SU-DHL-6 (cell line): ENCODE measurements around the gene STIP1.

ENCODE experiments used
- H2AFZ ChIP-seq: fragments of 200-600 bp; sonication (generic); 2 replicates; pipeline ENCODE4 v1.6.1; 2014; ENCODE audit warnings: low read depth, mild to moderate bottlenecking, moderate library complexity, mixed read lengths, antibody characterized with exemption, low read length; ENCODE audit not compliant: severe bottlenecking
- H3F3A ChIP-seq: fragments of 200-600 bp; shearing (Covaris generic); 2 replicates; pipeline ENCODE4 v1.6.0; 2016; ENCODE audit warnings: antibody characterized with exemption, mild to moderate bottlenecking; ENCODE audit not compliant: insufficient read depth
- H3K27ac ChIP-seq: fragments of 200-600 bp; sonication (generic); 2 replicates; pipeline ENCODE4 v1.5.1; 2016; ENCODE audit warnings: low read depth, mild to moderate bottlenecking, low read length, moderate library complexity, mixed read lengths
- H3K27me3 ChIP-seq: fragments of 200-600 bp; sonication (generic), shearing (Covaris generic); 2 replicates; pipeline ENCODE4 v1.6.0; 2014; ENCODE audit warnings: mild to moderate bottlenecking, low read length
- H3K36me3 ChIP-seq: fragments of 200-600 bp; sonication (generic); 2 replicates; pipeline ENCODE4 v1.6.1; 2014; ENCODE audit warnings: mild to moderate bottlenecking, low read length, mixed read lengths
- H3K4me2 ChIP-seq: fragments of 300-600, 200-600 bp; shearing (Covaris generic), sonication (generic); 2 replicates; pipeline ENCODE4 v1.6.0; 2014; ENCODE audit warnings: low read length, low read depth, mild to moderate bottlenecking; ENCODE audit not compliant: poor library complexity, severe bottlenecking
- H3K4me3 ChIP-seq: fragments of 200-600 bp; sonication (generic); 2 replicates; pipeline ENCODE4 v1.5.1; 2014; ENCODE audit warnings: antibody characterized with exemption, low read length, mild to moderate bottlenecking, mixed read lengths; ENCODE audit not compliant: insufficient read depth, poor library complexity, severe bottlenecking
- H3K79me2 ChIP-seq: fragments of 200-600 bp; sonication (generic); 2 replicates; pipeline ENCODE4 v1.6.1; 2014; ENCODE audit warnings: mild to moderate bottlenecking, low read length, moderate library complexity; ENCODE audit not compliant: insufficient read depth
- H3K9ac ChIP-seq: fragments of 200-600 bp; sonication (generic); 2 replicates; pipeline ENCODE4 v1.7.0; 2014; ENCODE audit warnings: mild to moderate bottlenecking, low read length
- H3K9me2 ChIP-seq: fragments of 200-600 bp; sonication (generic); replicated peaks from 2 replicates; pipeline ENCODE4 v1.6.1; 2014; ENCODE audit warnings: low read length; ENCODE audit not compliant: insufficient read depth
- H3K9me3 ChIP-seq: fragments of 200-600 bp; sonication (generic); 2 replicates; pipeline ENCODE4 v1.6.1; 2014; ENCODE audit warnings: low read length, mixed read lengths; ENCODE audit not compliant: insufficient read depth
- H4K20me1 ChIP-seq: fragments of 200-600 bp; sonication (generic); 2 replicates; pipeline ENCODE4 v1.6.1; 2014; ENCODE audit warnings: low read depth, mild to moderate bottlenecking, antibody characterized with exemption, low read length, moderate library complexity, mixed read lengths
- CTCF ChIP-seq: fragments of 200-600 bp; sonication (generic); IDR thresholded peaks from one replicate; pipeline ENCODE4 v1.5.1; 2017; ENCODE audit warnings: antibody characterized with exemption, mild to moderate bottlenecking, low read length, moderate library complexity; ENCODE audit not compliant: insufficient read depth, poor library complexity, severe bottlenecking
- EZH2phosphoT487 ChIP-seq: fragments of 200-600 bp; sonication (generic), shearing (Covaris generic); conservative IDR thresholded peaks from 2 replicates; pipeline ENCODE4 v1.6.1; 2018; ENCODE audit warnings: mild to moderate bottlenecking, antibody characterized with exemption, low read length, moderate library complexity, mixed read lengths

The STIP1 gene

GRCh38 chr11:64204464-64204989, 18.6 kb downstream of the STIP1 start:
- H3K36me3 ChIP-seq = no peaks in the 10 kb centered on the region; the same call in none of the 2 replicates
- H3K9me3 ChIP-seq = no peaks in the 10 kb centered on the region
- H2AFZ ChIP-seq = no peak overlapping the region
- no peaks in the 10 kb centered on the region; the same call in 1 of the 2 replicates for H3K79me2 ChIP-seq
- no peaks in the 10 kb centered on the region for H4K20me1 ChIP-seq
- TF ChIP-seq EZH2phosphoT487 (no peak), CTCF (peak; percentile 53)
- H3K9ac ChIP-seq = no peak overlapping the region
- no peaks in the 10 kb centered on the region for H3K27me3 ChIP-seq
- H3K27ac ChIP-seq = no peak overlapping the region
- H3K4me3 ChIP-seq = no peak overlapping the region
- H3F3A ChIP-seq = peaks cover 15% of the 10 kb centered on the region
- H3K4me2 ChIP-seq = no peak overlapping the region
- H3K9me2 ChIP-seq = no peaks in the 10 kb centered on the region

- Histone ChIP-seq H3F3A (peaks cover 15% of the 10 kb centered on the region), H2AFZ (peak within 1 kb of the TSS; percentile 24), H4K20me1 (no peaks in the 10 kb centered on the region), H3K27ac (peak within 1 kb of the TSS; percentile 86), H3K4me2 (peak within 1 kb of the TSS; percentile 97), H3K79me2 (no peaks in the 10 kb centered on the region; the same call in 1 of the 2 replicates), H3K27me3 (no peaks in the 10 kb centered on the region), H3K36me3 (no peaks in the 10 kb centered on the region; the same call in 1 of the 2 replicates), H3K4me3 (peak within 1 kb of the TSS; percentile 72), H3K9me3 (no peaks in the 10 kb centered on the region), H3K9ac (peak within 1 kb of the TSS; percentile 89), H3K9me2 (no peaks in the 10 kb centered on the region)
- TF ChIP-seq EZH2phosphoT487 (no peak), CTCF (no peak)
Measured at GRCh38 chr11:64206457-64207255, 20.7 kb downstream of the STIP1 start, which contains the start of gene FERMT3. TSS of gene FERMT3 (plus strand) at chr11:64206721. CDS start at chr11:64207365, 644 bp downstream.

DNA sequence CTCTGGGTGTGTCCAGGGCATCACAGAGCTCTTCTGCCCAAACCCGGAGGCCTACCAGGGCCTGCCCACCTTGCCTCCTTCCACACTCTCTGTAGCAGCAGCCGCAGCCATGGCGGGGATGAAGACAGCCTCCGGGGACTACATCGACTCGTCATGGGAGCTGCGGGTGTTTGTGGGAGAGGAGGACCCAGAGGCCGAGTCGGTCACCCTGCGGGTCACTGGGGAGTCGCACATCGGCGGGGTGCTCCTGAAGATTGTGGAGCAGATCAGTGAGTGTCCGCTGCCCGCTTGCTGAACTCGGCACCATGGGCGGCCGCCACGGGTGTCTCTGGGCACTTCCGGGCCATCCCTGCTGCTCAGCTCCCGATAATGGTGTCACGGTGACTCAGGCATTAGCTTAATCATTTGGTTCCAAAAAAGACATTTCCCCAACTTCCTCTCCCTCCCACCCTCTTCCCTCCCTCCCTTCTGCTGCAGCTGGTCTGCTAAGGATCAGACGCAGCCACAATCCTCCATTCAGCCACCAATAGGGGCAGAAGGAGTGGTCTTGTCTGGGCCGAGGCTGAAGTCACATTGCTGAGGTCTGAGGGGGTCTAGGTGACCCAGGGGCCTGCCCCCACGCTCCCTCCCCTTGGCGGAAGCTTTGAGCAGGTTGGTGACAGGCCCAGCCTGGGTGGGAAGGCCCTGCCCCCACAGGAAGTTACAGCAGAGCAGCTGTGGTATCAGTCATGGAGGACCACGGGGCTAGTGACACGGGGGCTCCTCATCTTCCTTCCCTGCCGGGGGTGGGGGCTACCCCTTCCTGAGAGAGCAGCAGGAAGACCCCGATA, 21.5 kb downstream of the STIP1 start:
- H3K27me3 ChIP-seq = no peaks in the 10 kb centered on the region
- peak overlapping the region; percentile 72 for H3K4me3 ChIP-seq
- no peaks in the 10 kb centered on the region for H4K20me1 ChIP-seq
- H3K79me2 ChIP-seq = no peaks in the 10 kb centered on the region; the same call in 1 of the 2 replicates
- no peak for TF ChIP-seq CTCF
- no peak for TF ChIP-seq EZH2phosphoT487
- H3K9me2 ChIP-seq = no peaks in the 10 kb centered on the region
- H3F3A ChIP-seq = peaks cover 15% of the 10 kb centered on the region
- peak overlapping the region; percentile 86 for H3K27ac ChIP-seq
- no peaks in the 10 kb centered on the region for H3K9me3 ChIP-seq
- peak overlapping the region; percentile 97 for H3K4me2 ChIP-seq
- H2AFZ ChIP-seq = peak overlapping the region; percentile 24
- H3K9ac ChIP-seq = peak overlapping the region; percentile 89
- H3K36me3 ChIP-seq = no peaks in the 10 kb centered on the region; the same call in 1 of the 2 replicates
